Esophagus (tissue), 2 donors: ENCODE measurements around the gene LDLRAD2. TPM values are rescaled to one million over a fixed set of nuclear protein-coding genes. Genes with fewer than 3 reads are reported as not detected.
"Not testable (repeated sequence)": the region's sequence is repeated elsewhere in the genome, so short reads cannot be mapped to it uniquely, and the experiment has no call there.

Experiments used
- H3K27ac ChIP-seq, 2 donors: one replicate each; pipeline ENCODE4 v1.5.1; 2013; ENCODE audit warnings: low read depth in 2 of 2, mild to moderate bottlenecking in 2 of 2, inconsistent platforms in 1 of 2, low read length in 1 of 2, moderate library complexity in 1 of 2
- H3K27me3 ChIP-seq, 2 donors: one replicate each; pipeline ENCODE4 v1.6.1; 2013; ENCODE audit warnings: low read length in 2 of 2, control low read depth in 1 of 2, mild to moderate bottlenecking in 1 of 2; ENCODE audit not compliant: insufficient read depth in 2 of 2, control insufficient read depth in 1 of 2
- H3K36me3 ChIP-seq, 2 donors: one replicate each; pipeline ENCODE4 v1.6.1; 2013; ENCODE audit warnings: low read length in 1 of 2; ENCODE audit not compliant: control insufficient read depth in 2 of 2, insufficient read depth in 2 of 2
- H3K4me1 ChIP-seq, 2 donors: one replicate each; pipeline ENCODE4 v1.6.1; 2013; ENCODE audit warnings: low read length in 1 of 2; ENCODE audit not compliant: control insufficient read depth in 2 of 2, insufficient read depth in 2 of 2
- H3K4me3 ChIP-seq, 2 donors: one replicate each; pipeline ENCODE4 v1.5.1; 2013; ENCODE audit warnings: low read length in 2 of 2, mild to moderate bottlenecking in 2 of 2, low read depth in 1 of 2, moderate library complexity in 1 of 2
- H3K9me3 ChIP-seq, 2 donors: one replicate each; pipeline ENCODE4 v1.6.1; 2013; ENCODE audit warnings: mild to moderate bottlenecking in 2 of 2, low read depth in 1 of 2, low read length in 1 of 2, moderate library complexity in 1 of 2; ENCODE audit not compliant: control insufficient read depth in 2 of 2, insufficient read depth in 1 of 2
- WGBS, 2 donors: extraction: QIAGEN DNeasy Blood & Tissue Kit; methylation state at CpG; one replicate each; pipeline ENCODE4 v1.1.7; 2013; 5-methylcytosine and 5-hydroxymethylcytosine counted together
- polyA plus RNA-seq, 2 donors: library from polyadenylated mRNA; stranded (reverse); fragments of 200-250 nt; gene quantifications; one replicate each; pipeline ENCODE4 v1.2.3, GENCODE V29; 2013
- donor health status: healthy with polysubstance abuse.
- donor health status: Bipolar disorder and iron deficiency.

Gene LDLRAD2
- polyA plus RNA-seq, 2 donors: 0.45 to 0.98 TPM

- H3K4me1 ChIP-seq: no peaks in the 10 kb centered on the region
- H3K36me3 ChIP-seq: no peaks in the 10 kb centered on the region
- peak within 1 kb of the TSS; percentile 100 for H3K27ac ChIP-seq
- no peaks in the 10 kb centered on the region for H3K9me3 ChIP-seq
- peak within 1 kb of the TSS; percentile 77 to 88 for H3K4me3 ChIP-seq
- 0% methylated on average over 57 to 82 of the region's 82 CpGs for WGBS, 2 donors
- no peaks in the 10 kb centered on the region for H3K27me3 ChIP-seq
Observed at GRCh38 chr1:21782868-21783678, 29.0 kb upstream of the LDLRAD2 start, which contains the start of gene USP48. Gene USP48, minus strand, starts transcription at chr1:21783149. Its CDS starts 192 bp downstream, at chr1:21782957.

DNA sequence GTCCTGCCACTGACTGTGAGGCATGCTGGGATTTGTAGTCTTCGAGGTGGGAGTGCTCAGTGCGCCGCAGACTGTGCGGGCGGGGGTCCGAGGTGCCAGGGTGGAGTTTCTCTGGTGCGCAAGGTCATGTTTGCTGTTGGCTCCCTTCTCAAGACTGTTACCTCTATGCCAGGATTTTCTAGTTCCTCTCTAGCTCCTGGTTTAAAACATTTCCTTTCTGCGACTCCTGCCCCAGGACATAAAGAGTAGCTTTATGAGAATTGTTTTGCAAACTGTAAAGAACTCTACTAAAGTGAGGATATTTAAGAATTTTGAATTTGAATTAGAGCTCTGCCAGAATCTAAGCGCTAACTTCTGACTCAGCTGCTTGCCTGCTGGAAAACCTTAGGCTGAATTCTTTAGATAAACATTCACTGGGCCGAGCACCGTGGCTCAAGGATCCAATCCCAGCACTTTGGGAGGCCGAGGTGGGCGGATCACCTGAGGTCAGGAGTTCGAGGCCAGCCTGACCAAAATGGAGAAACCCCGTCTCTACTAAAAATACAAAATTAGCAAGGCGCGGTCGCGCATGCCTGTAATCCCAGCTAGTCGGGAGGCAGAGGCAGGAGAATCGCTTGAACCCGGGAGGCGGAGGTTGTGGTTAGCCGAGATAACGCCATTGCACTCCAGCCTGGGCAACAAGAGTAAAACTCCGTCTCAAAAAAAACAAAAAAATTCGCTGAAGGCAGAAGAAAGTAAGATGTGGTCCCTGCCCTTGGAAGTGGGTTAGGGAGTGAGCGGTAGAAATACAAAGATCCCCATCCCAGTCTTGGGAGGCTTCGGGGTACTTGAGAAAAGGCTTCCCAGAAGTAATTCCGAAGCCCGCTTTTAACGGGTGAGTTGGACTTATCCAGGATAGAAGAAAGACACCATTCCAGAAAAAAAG lies 28.1 kb upstream of the LDLRAD2 start:
- 41 to 46% methylated on average over 32 of the region's 32 CpGs for WGBS, 2 donors
- peak overlapping the region; percentile 77 to 88 for H3K4me3 ChIP-seq
- H3K4me1 ChIP-seq: no peaks in the 10 kb centered on the region

GRCh38 chr1:21785764-21786163 lies 26.3 kb upstream of the LDLRAD2 start:
- not testable (repeated sequence) for H3K9me3 ChIP-seq, H3K36me3 ChIP-seq, H3K4me1 ChIP-seq, H3K27me3 ChIP-seq, H3K27ac ChIP-seq, H3K4me3 ChIP-seq
- 89 to 90% methylated on average over 9 of the region's 9 CpGs for WGBS, 2 donors

More for the DNA sequence above, 28.1 kb upstream of the LDLRAD2 start:
- Histone ChIP-seq H3K27me3 (no peaks in the 10 kb centered on the region), H3K9me3 (no peaks in the 10 kb centered on the region), H3K36me3 (no peaks in the 10 kb centered on the region), H3K27ac (peak overlapping the region; percentile 100)

- no peaks in the 10 kb centered on the region for H3K9me3 ChIP-seq
- 77 to 88% methylated on average over 2 of the region's 2 CpGs for WGBS, 2 donors
- no peaks in the 10 kb centered on the region for H3K4me1 ChIP-seq
- H3K4me3 ChIP-seq: no peak overlapping the region
- no peak overlapping the region for H3K27ac ChIP-seq
- no peaks in the 10 kb centered on the region for H3K36me3 ChIP-seq
- no peaks in the 10 kb centered on the region for H3K27me3 ChIP-seq
Observed at GRCh38 chr1:21786640-21787039, 25.4 kb upstream of the LDLRAD2 start.

DNA sequence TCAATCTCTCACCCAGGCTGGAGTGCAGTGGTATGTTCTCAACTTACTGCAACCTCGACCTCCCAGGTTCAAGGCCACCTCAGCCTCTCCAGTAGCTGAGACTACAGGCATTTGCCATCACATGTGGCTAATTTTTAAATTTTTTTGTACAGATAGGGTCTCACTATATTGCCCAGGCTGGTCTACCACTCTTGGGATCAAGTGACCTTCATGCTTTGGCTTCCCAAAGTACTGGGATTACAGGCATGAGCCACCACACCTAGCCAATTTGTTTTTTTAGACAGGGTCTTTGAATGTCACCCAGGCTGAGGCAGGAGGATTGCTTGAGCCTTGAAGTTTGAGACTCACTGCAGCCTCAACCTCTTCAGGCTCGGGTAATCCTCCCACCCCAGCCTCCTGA lies 19.0 kb upstream of the LDLRAD2 start:
- no peaks in the 10 kb centered on the region for H3K4me1 ChIP-seq
- H3K36me3 ChIP-seq: no peaks in the 10 kb centered on the region
- H3K27ac ChIP-seq: no peak overlapping the region
- no peak overlapping the region for H3K4me3 ChIP-seq
- H3K9me3 ChIP-seq: peaks cover 0 to 4% of the 10 kb centered on the region in 2 donors
- WGBS, 2 donors: 81 to 86% methylated on average over 2 of the region's 2 CpGs
- H3K27me3 ChIP-seq: no peaks in the 10 kb centered on the region

- Histone ChIP-seq H3K4me3 (no peak overlapping the region), H3K27ac (no peak overlapping the region), H3K4me1 (no peaks in the 10 kb centered on the region), H3K36me3 (no peaks in the 10 kb centered on the region), H3K27me3 (no peaks in the 10 kb centered on the region), H3K9me3 (peaks cover 0 to 4% of the 10 kb centered on the region in 2 donors)
- WGBS, 2 donors: 93 to 97% methylated on average over 2 of the region's 2 CpGs
Observed at GRCh38 chr1:21794656-21795055, 17.4 kb upstream of the LDLRAD2 start.

DNA sequence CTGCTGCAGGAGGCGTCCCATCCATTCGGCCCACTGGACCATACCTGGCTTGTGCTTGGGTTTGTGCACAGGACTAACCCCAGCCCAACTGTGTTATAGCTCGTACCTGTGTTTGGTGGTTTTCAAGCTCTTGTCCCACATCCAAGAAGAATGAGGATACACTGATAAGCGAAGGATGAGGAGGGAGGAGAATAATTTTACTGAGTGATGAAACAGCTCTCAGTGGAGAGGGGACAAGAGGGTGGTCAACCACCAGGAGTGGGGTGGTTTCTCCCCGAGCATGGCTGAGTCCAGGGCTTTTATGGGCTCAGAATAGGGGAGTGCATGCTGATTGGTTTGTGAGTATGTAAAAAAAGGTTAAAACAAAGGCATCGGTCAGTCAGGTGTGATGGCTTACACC lies 17.0 kb upstream of the LDLRAD2 start:
- no peak overlapping the region for H3K4me3 ChIP-seq
- no peaks in the 10 kb centered on the region for H3K36me3 ChIP-seq
- H3K27ac ChIP-seq: no peak overlapping the region
- no peaks in the 10 kb centered on the region for H3K4me1 ChIP-seq
- H3K9me3 ChIP-seq: peaks cover 0 to 4% of the 10 kb centered on the region in 2 donors
- WGBS, 2 donors: 95 to 96% methylated on average over 6 of the region's 6 CpGs
- H3K27me3 ChIP-seq: no peaks in the 10 kb centered on the region

DNA sequence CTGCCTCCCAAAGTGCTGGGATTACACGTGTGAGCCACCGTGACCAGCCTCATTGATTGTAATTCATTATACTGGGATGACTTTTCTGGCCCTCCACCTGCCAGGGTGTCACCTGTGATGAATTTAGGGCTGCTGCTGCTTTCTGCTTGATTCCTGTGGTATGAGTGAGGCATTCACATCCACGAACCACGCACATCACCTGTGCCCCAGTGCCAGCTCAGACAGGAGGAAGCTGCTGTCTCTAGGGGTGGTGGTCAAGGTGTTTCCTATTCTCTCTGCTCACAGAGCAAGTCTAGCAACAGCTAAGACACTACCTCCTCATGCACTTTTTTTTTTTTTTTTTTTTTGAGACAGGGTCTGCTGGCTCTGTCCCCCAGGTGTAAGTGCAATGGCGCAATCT lies 12.3 kb upstream of the LDLRAD2 start:
- H3K36me3 ChIP-seq: no peaks in the 10 kb centered on the region
- no peaks in the 10 kb centered on the region for H3K4me1 ChIP-seq
- H3K27ac ChIP-seq: no peak overlapping the region
- 69 to 72% methylated on average over 5 of the region's 5 CpGs for WGBS, 2 donors
- H3K4me3 ChIP-seq: no peak overlapping the region
- peaks cover 0 to 2% of the 10 kb centered on the region in 2 donors for H3K9me3 ChIP-seq
- H3K27me3 ChIP-seq: no peaks in the 10 kb centered on the region

- H3K36me3 ChIP-seq: no peaks in the 10 kb centered on the region
Observed at GRCh38 chr1:21801100-21801499, 11.0 kb upstream of the LDLRAD2 start.

More at GRCh38 chr1:21801100-21801499, 11.0 kb upstream of the LDLRAD2 start:
- Histone ChIP-seq H3K9me3 (no peaks in the 10 kb centered on the region), H3K27me3 (no peaks in the 10 kb centered on the region), H3K27ac (no peak overlapping the region), H3K4me1 (no peaks in the 10 kb centered on the region), H3K4me3 (no peak overlapping the region)
- WGBS, 2 donors: 90 to 92% methylated on average over 4 of the region's 4 CpGs
